Panc1 (cell line): ENCODE measurements around the gene MYO18B. TPM values are rescaled to one million over a fixed set of nuclear protein-coding genes. Genes with fewer than 3 reads are reported as not detected.

ENCODE experiments used
- ATAC-seq: fragments of 200-7000 bp; cut with Tn5 transposase; 2 replicates; pipeline ENCODE4 v1.9.1; 2020; ENCODE audit warnings: mild to moderate bottlenecking, moderate library complexity
- BruUV-seq: library from RNA; stranded (reverse); fragments of 400-500 nt; replicated peaks from 2 replicates; lab custom pipeline; 2021; lab: Mats Ljungman, UMichigan
- CTCF ChIA-PET: fragments of 300-600 bp; sonication (Branson Sonifier 250); formaldehyde crosslinking; loops from one replicate; lab custom pipeline; 2022; ENCODE audit warnings: antibody characterized with exemption; lab: Charles Lee
- POLR2A ChIA-PET: fragments of 300-600 bp; sonication (Branson Sonifier 250); formaldehyde crosslinking; loops from one replicate; lab custom pipeline; 2022; ENCODE audit warnings: antibody characterized with exemption; lab: Charles Lee
- DNase-seq: peaks from one replicate; pipeline ENCODE4 v3.0.0-alpha.2; 2010; ENCODE audit warnings: low read depth, low spot score
- H3K27ac ChIP-seq: 2 replicates; pipeline ENCODE4 v1.5.1; 2011; ENCODE audit warnings: mild to moderate bottlenecking, low read length, inconsistent platforms
- H3K27me3 ChIP-seq: fragments of 200-500 bp; sonication (Bioruptor generic); 2 replicates; pipeline ENCODE4 v1.6.0; 2014; ENCODE audit warnings: low read length, inconsistent platforms; ENCODE audit not compliant: control insufficient read depth, insufficient read depth
- H3K36me3 ChIP-seq: fragments of 200-500 bp; sonication (Bioruptor generic); 2 replicates; pipeline ENCODE4 v1.5.1; 2014; ENCODE audit warnings: inconsistent platforms, mild to moderate bottlenecking, low read length, moderate library complexity; ENCODE audit not compliant: control insufficient read depth, insufficient read depth
- H3K4me1 ChIP-seq: 2 replicates; pipeline ENCODE4 v1.5.1; 2011; ENCODE audit warnings: inconsistent platforms, mild to moderate bottlenecking, low read length, moderate library complexity; ENCODE audit not compliant: control insufficient read depth, insufficient read depth
- H3K4me3 ChIP-seq, 2 experiments: 2 replicates each; pipeline ENCODE4 v1.5.1; 2011 to 2012; ENCODE audit warnings: low read depth in 2 of 2, low read length in 2 of 2, mild to moderate bottlenecking in 2 of 2, inconsistent platforms in 1 of 2, moderate library complexity in 1 of 2
- H3K9me3 ChIP-seq: fragments of 200-500 bp; sonication (Bioruptor generic); 2 replicates; pipeline ENCODE4 v1.5.1; 2014; ENCODE audit warnings: low read depth, mild to moderate bottlenecking, inconsistent platforms, low read length, moderate library complexity; ENCODE audit not compliant: control insufficient read depth, insufficient read depth
- CTCF ChIP-seq: fragments of 450-650 bp; IDR thresholded peaks from 2 replicates; pipeline ENCODE4 v1.5.1; 2017; ENCODE audit warnings: mild to moderate bottlenecking
- POLR2AphosphoS5 ChIP-seq: IDR thresholded peaks from 2 replicates; pipeline ENCODE4 v1.6.1; 2012; ENCODE audit warnings: mild to moderate bottlenecking, low read depth, low read length, moderate library complexity
- REST ChIP-seq, 2 experiments: IDR thresholded peaks; 2 replicates each; pipeline ENCODE4 v1.6.1; 2011 to 2012; ENCODE audit warnings: low read depth in 2 of 2, control low read depth in 1 of 2, low read length in 1 of 2, mild to moderate bottlenecking in 1 of 2, moderate library complexity in 1 of 2; ENCODE audit not compliant: insufficient read depth in 1 of 2
- SIN3A ChIP-seq: IDR thresholded peaks from 2 replicates; pipeline ENCODE4 v1.6.1; 2012; ENCODE audit warnings: low read depth, mild to moderate bottlenecking, low read length, moderate library complexity, borderline replicate concordance; ENCODE audit not compliant: insufficient read depth
- TCF7L2 ChIP-seq: IDR thresholded peaks from 2 replicates; pipeline ENCODE4 v1.6.1; 2011; ENCODE audit warnings: mild to moderate bottlenecking, low read depth, low read length, inconsistent platforms
- in situ Hi-C: cut with HindIII; loops from 2 replicates; pipeline ENCODE4 v1.10.0; 2016; ENCODE audit warnings: low sequenced_read_pairs, low pct_unique_long_range_greater_than_20kb
- intact Hi-C: fragments of 100-400 bp; cut with micrococcal nuclease; formaldehyde crosslinking; loops from one replicate; pipeline ENCODE4 v1.10.0; 2022; ENCODE audit not compliant: unreplicated experiment
- total RNA-seq: library from RNA; stranded (reverse); gene quantifications from one replicate; pipeline ENCODE4 v1.2.1, GENCODE V29; 2021; ENCODE audit not compliant: unreplicated experiment

The MYO18B gene
- total RNA-seq, 1 experiment from 2014 or later = not detected

GRCh38 chr22:25953276-25953675 is 211.3 kb downstream of the MYO18B start:
- ChIA-PET POLR2A (no interaction called here), CTCF (no interaction called here)
- Histone ChIP-seq H3K27me3 (no peaks in the 10 kb centered on the region), H3K4me1 (no peaks in the 10 kb centered on the region), H3K9me3 (no peaks in the 10 kb centered on the region), H3K27ac (no peak overlapping the region), H3K36me3 (no peaks in the 10 kb centered on the region), H3K4me3 (no peak overlapping the region)
- DNase-seq (no peak), ATAC-seq (no peak)
- TF ChIP-seq CTCF = no peak
- no peak for TF ChIP-seq POLR2AphosphoS5
- no peak for TF ChIP-seq SIN3A
- no peak for TF ChIP-seq REST (IDR thresholded peaks at IDR 0.05; ENCODE audit: insufficient read depth in 1 of 2, low read depth in 2 of 2, low read length in 1 of 2)
- in situ Hi-C loops (no loop called here), intact Hi-C loops (no loop called here)
- no TSS peak for BruUV-seq

GRCh38 chr22:25953919-25954318 is 211.9 kb downstream of the MYO18B start:
- no peak overlapping the region for H3K27ac ChIP-seq
- intact Hi-C loops (no loop called here), in situ Hi-C loops (no loop called here)
- ChIA-PET CTCF (no interaction called here), POLR2A (no interaction called here)
- H3K36me3 ChIP-seq = no peaks in the 10 kb centered on the region
- TF ChIP-seq TCF7L2 = no peak
- TF ChIP-seq CTCF = no peak
- no peak for TF ChIP-seq SIN3A
- no peak for TF ChIP-seq POLR2AphosphoS5
- ATAC-seq (no peak), DNase-seq (no peak)
- no peak overlapping the region for H3K4me3 ChIP-seq
- H3K27me3 ChIP-seq = no peaks in the 10 kb centered on the region
- no TSS peak for BruUV-seq
- H3K9me3 ChIP-seq = no peaks in the 10 kb centered on the region
- no peaks in the 10 kb centered on the region for H3K4me1 ChIP-seq

- Histone ChIP-seq H3K9me3 (no peaks in the 10 kb centered on the region), H3K36me3 (no peaks in the 10 kb centered on the region), H3K27ac (no peak overlapping the region), H3K4me1 (no peaks in the 10 kb centered on the region), H3K27me3 (no peaks in the 10 kb centered on the region), H3K4me3 (no peak overlapping the region)
- TF ChIP-seq REST (IDR thresholded peaks at IDR 0.05; ENCODE audit: insufficient read depth in 1 of 2, low read depth in 2 of 2, low read length in 1 of 2) = no peak
- TF ChIP-seq POLR2AphosphoS5 = no peak
- no peak for TF ChIP-seq TCF7L2
- no peak for TF ChIP-seq CTCF
- no peak for TF ChIP-seq SIN3A
- ChIA-PET POLR2A (no interaction called here), CTCF (no interaction called here)
- no TSS peak for BruUV-seq
- no peak for ATAC-seq
- in situ Hi-C loops (no loop called here), intact Hi-C loops (no loop called here)
- DNase-seq = no peak
Observed at GRCh38 chr22:25955323-25955722, 213.3 kb downstream of the MYO18B start.
